ENCODE measurements around the gene SLC9A9. TPM values are rescaled to one million over a fixed set of nuclear protein-coding genes. Genes with fewer than 3 reads are reported as not detected.
"Not testable (repeated sequence)": the region's sequence is repeated elsewhere in the genome, so short reads cannot be mapped to it uniquely, and the experiment has no call there.

The SLC9A9 gene
- polyA plus RNA-seq, 1 donor = 6.3 TPM

DNA sequence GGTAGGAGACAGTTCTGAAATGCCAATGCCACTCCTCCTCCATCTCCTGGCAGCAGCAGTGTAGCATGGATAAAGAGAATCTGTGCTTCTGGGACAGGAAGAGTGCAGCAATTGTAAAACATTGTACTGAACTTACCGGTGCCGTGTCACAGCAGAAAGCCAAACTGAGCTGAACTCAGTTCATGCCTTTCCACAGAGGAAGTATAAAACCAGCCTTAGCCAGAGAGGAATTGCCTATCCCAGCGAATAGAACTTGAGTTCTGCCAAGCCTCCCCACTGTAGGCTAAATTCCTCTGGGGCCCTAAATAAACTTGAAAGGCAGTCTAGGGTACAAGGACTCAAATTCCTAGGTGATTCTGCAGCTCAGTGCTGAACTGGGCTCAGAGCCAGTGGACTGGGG lies 148.8 kb downstream of the SLC9A9 start:
- H3K27me3 ChIP-seq (ENCODE audit: control insufficient read depth, insufficient read depth, low read length) = no peaks in the 10 kb centered on the region
- no peaks in the 10 kb centered on the region for H3K4me1 ChIP-seq (ENCODE audit: control insufficient read depth, insufficient read depth, low read length)
- no peaks in the 10 kb centered on the region for H3K36me3 ChIP-seq (ENCODE audit: control insufficient read depth, insufficient read depth, low read length)
- H3K27ac ChIP-seq (ENCODE audit: low read length) = no peak overlapping the region
- H3K4me3 ChIP-seq (ENCODE audit: low read length) = no peak overlapping the region
- WGBS (ENCODE audit: insufficient coverage, low lambda C conversion rate) = no CpG with 5 or more reads among the region's 3 CpGs
- DNase-seq = no peak
- H3K9me3 ChIP-seq (ENCODE audit: control insufficient read depth, low read depth, low read length) = no peaks in the 10 kb centered on the region

GRCh38 chr3:143698682-143699303 lies 149.5 kb downstream of the SLC9A9 start:
- Histone ChIP-seq H3K4me1 (ENCODE audit: control insufficient read depth, insufficient read depth, low read length) (no peaks in the 10 kb centered on the region), H3K9me3 (ENCODE audit: control insufficient read depth, low read depth, low read length) (no peaks in the 10 kb centered on the region), H3K36me3 (ENCODE audit: control insufficient read depth, insufficient read depth, low read length) (no peaks in the 10 kb centered on the region), H3K4me3 (ENCODE audit: low read length) (no peak overlapping the region), H3K27ac (ENCODE audit: low read length) (no peak overlapping the region), H3K27me3 (ENCODE audit: control insufficient read depth, insufficient read depth, low read length) (no peaks in the 10 kb centered on the region)
- WGBS (ENCODE audit: insufficient coverage, low lambda C conversion rate) = 100% methylated on average over 1 of the region's 3 CpGs
- DNase-seq = no peak

- Histone ChIP-seq H3K9me3 (ENCODE audit: control insufficient read depth, low read depth, low read length) (no peaks in the 10 kb centered on the region), H3K36me3 (ENCODE audit: control insufficient read depth, insufficient read depth, low read length) (no peaks in the 10 kb centered on the region), H3K4me3 (ENCODE audit: low read length) (no peak overlapping the region), H3K4me1 (ENCODE audit: control insufficient read depth, insufficient read depth, low read length) (no peaks in the 10 kb centered on the region), H3K27me3 (ENCODE audit: control insufficient read depth, insufficient read depth, low read length) (no peaks in the 10 kb centered on the region), H3K27ac (ENCODE audit: low read length) (no peak overlapping the region)
- DNase-seq = no peak
- WGBS (ENCODE audit: insufficient coverage, low lambda C conversion rate) = no CpG with 5 or more reads among the region's 4 CpGs
These were observed 150.3 kb downstream of the SLC9A9 start for GRCh38 chr3:143697975-143698374.

- not testable (repeated sequence) for H3K27me3 ChIP-seq (ENCODE audit: control insufficient read depth, insufficient read depth, low read length); DNase-seq; H3K4me3 ChIP-seq (ENCODE audit: low read length); H3K27ac ChIP-seq (ENCODE audit: low read length); H3K9me3 ChIP-seq (ENCODE audit: control insufficient read depth, low read depth, low read length); H3K4me1 ChIP-seq (ENCODE audit: control insufficient read depth, insufficient read depth, low read length); H3K36me3 ChIP-seq (ENCODE audit: control insufficient read depth, insufficient read depth, low read length)
- WGBS (ENCODE audit: insufficient coverage, low lambda C conversion rate) = no CpG with 5 or more reads among the region's 2 CpGs
These were observed 152.9 kb downstream of the SLC9A9 start for GRCh38 chr3:143695333-143695732.

DNA sequence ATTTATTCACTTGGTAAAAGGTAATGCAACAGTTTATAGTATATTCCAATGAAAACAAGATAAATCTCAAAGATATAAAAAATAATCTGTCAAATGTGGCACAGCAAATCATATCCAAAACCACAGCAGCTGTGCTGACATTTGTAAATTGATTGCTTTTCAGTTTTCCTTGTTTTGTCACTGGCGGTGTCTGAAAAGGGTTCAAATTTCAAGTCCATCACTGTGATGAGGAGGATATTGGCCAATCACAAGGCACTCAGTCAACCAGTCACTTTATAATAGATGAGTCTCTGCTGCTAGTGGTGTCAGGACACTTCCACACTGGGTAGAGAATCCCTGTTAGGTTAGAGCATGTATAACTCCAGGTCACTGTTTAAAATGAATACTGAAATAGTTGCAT lies 154.8 kb downstream of the SLC9A9 start:
- Histone ChIP-seq H3K36me3 (ENCODE audit: control insufficient read depth, insufficient read depth, low read length) (no peaks in the 10 kb centered on the region), H3K9me3 (ENCODE audit: control insufficient read depth, low read depth, low read length) (no peaks in the 10 kb centered on the region), H3K27ac (ENCODE audit: low read length) (no peak overlapping the region), H3K4me1 (ENCODE audit: control insufficient read depth, insufficient read depth, low read length) (no peaks in the 10 kb centered on the region), H3K4me3 (ENCODE audit: low read length) (no peak overlapping the region), H3K27me3 (ENCODE audit: control insufficient read depth, insufficient read depth, low read length) (no peaks in the 10 kb centered on the region)
- no CpG with 5 or more reads among the region's 1 CpG for WGBS (ENCODE audit: insufficient coverage, low lambda C conversion rate)
- no peak for DNase-seq

GRCh38 chr3:143686638-143687197 lies 161.6 kb downstream of the SLC9A9 start:
- Histone ChIP-seq H3K36me3 (ENCODE audit: control insufficient read depth, insufficient read depth, low read length) (no peaks in the 10 kb centered on the region), H3K27ac (ENCODE audit: low read length) (no peak overlapping the region), H3K4me3 (ENCODE audit: low read length) (no peak overlapping the region), H3K27me3 (ENCODE audit: control insufficient read depth, insufficient read depth, low read length) (no peaks in the 10 kb centered on the region), H3K9me3 (ENCODE audit: control insufficient read depth, low read depth, low read length) (no peaks in the 10 kb centered on the region), H3K4me1 (ENCODE audit: control insufficient read depth, insufficient read depth, low read length) (no peaks in the 10 kb centered on the region)
- no peak for DNase-seq
- WGBS (ENCODE audit: insufficient coverage, low lambda C conversion rate) = 46% methylated on average over 4 of the region's 5 CpGs

GRCh38 chr3:143685491-143685890 lies 162.8 kb downstream of the SLC9A9 start:
- no peaks in the 10 kb centered on the region for H3K27me3 ChIP-seq (ENCODE audit: control insufficient read depth, insufficient read depth, low read length)
- 80% methylated on average over 1 of the region's 1 CpG for WGBS (ENCODE audit: insufficient coverage, low lambda C conversion rate)
- no peak overlapping the region for H3K27ac ChIP-seq (ENCODE audit: low read length)
- H3K9me3 ChIP-seq (ENCODE audit: control insufficient read depth, low read depth, low read length) = no peaks in the 10 kb centered on the region
- H3K36me3 ChIP-seq (ENCODE audit: control insufficient read depth, insufficient read depth, low read length) = no peaks in the 10 kb centered on the region
- no peaks in the 10 kb centered on the region for H3K4me1 ChIP-seq (ENCODE audit: control insufficient read depth, insufficient read depth, low read length)
- no peak overlapping the region for H3K4me3 ChIP-seq (ENCODE audit: low read length)
- no peak for DNase-seq

- H3K36me3 ChIP-seq (ENCODE audit: control insufficient read depth, insufficient read depth, low read length) = no peaks in the 10 kb centered on the region
- H3K4me3 ChIP-seq (ENCODE audit: low read length) = no peak overlapping the region
- H3K27me3 ChIP-seq (ENCODE audit: control insufficient read depth, insufficient read depth, low read length) = no peaks in the 10 kb centered on the region
- no peak overlapping the region for H3K27ac ChIP-seq (ENCODE audit: low read length)
- DNase-seq = no peak
- H3K4me1 ChIP-seq (ENCODE audit: control insufficient read depth, insufficient read depth, low read length) = no peaks in the 10 kb centered on the region
- no peaks in the 10 kb centered on the region for H3K9me3 ChIP-seq (ENCODE audit: control insufficient read depth, low read depth, low read length)
These were observed 170.8 kb downstream of the SLC9A9 start for GRCh38 chr3:143677430-143677829.

DNA sequence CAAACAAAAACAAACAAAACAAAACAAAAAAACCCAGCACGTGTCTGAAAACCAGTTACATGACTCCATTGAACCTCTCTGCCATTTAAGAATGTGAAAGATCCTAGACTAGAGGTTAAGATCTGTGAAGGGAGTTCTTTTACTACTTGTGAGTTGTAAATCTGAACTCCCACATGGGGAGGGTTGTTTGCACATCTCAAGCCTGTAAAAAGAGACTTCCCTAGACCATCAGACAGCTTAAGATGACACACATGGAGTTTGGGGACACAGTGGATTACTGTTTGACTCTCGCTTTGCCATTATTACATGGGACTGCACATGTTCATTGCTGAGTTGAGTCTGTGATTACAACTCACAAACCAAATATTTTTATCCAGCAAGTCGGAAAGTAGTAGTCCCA lies 171.5 kb downstream of the SLC9A9 start:
- WGBS (ENCODE audit: insufficient coverage, low lambda C conversion rate) = no CpG with 5 or more reads among the region's 3 CpGs
- H3K27ac ChIP-seq (ENCODE audit: low read length) = no peak overlapping the region
- no peaks in the 10 kb centered on the region for H3K27me3 ChIP-seq (ENCODE audit: control insufficient read depth, insufficient read depth, low read length)
- no peaks in the 10 kb centered on the region for H3K36me3 ChIP-seq (ENCODE audit: control insufficient read depth, insufficient read depth, low read length)
- no peak overlapping the region for H3K4me3 ChIP-seq (ENCODE audit: low read length)
- H3K4me1 ChIP-seq (ENCODE audit: control insufficient read depth, insufficient read depth, low read length) = no peaks in the 10 kb centered on the region
- H3K9me3 ChIP-seq (ENCODE audit: control insufficient read depth, low read depth, low read length) = no peaks in the 10 kb centered on the region
- DNase-seq = no peak

DNA sequence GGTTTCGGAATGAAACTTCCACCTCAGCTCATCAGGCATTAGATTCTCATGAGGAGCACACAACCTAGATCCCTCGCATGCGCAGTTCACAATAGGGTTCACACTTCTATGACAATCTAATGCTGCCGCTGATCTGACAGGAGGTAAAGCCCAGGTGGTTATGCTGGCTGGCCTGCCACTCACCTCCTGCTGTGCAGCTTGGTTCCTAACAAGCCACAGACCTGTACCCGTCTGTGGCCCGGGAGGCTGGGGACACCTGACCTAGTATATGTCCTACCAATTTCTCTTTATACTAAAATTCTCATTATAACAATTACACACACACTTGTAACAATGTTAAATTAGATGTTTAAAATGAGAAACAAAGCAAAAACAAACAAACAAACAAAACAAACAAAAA lies 172.2 kb downstream of the SLC9A9 start:
- no peak for DNase-seq

More for the DNA sequence above, 172.2 kb downstream of the SLC9A9 start:
- no peak overlapping the region for H3K4me3 ChIP-seq (ENCODE audit: low read length)
- no peaks in the 10 kb centered on the region for H3K27me3 ChIP-seq (ENCODE audit: control insufficient read depth, insufficient read depth, low read length)
- WGBS (ENCODE audit: insufficient coverage, low lambda C conversion rate) = 100% methylated on average over 2 of the region's 6 CpGs
- no peak overlapping the region for H3K27ac ChIP-seq (ENCODE audit: low read length)
- H3K36me3 ChIP-seq (ENCODE audit: control insufficient read depth, insufficient read depth, low read length) = no peaks in the 10 kb centered on the region
- H3K9me3 ChIP-seq (ENCODE audit: control insufficient read depth, low read depth, low read length) = no peaks in the 10 kb centered on the region
- no peaks in the 10 kb centered on the region for H3K4me1 ChIP-seq (ENCODE audit: control insufficient read depth, insufficient read depth, low read length)
